A549 treated with Hydrocortisone at 1 μM for 4 hours (cell line): ENCODE measurements around the gene VPREB1. TPM values are rescaled to one million over a fixed set of nuclear protein-coding genes. Genes with fewer than 3 reads are reported as not detected.

Source experiments
- total RNA-seq: library from RNA; stranded (reverse); fragments of 200-300 nt; extraction: Qiagen RNA extraction; gene quantifications from 5 replicates; pipeline ENCODE4 v1.2.3, GENCODE V29; 2022

Gene VPREB1, protein sequence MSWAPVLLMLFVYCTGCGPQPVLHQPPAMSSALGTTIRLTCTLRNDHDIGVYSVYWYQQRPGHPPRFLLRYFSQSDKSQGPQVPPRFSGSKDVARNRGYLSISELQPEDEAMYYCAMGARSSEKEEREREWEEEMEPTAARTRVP
- not detected in 5 replicates for total RNA-seq

DNA sequence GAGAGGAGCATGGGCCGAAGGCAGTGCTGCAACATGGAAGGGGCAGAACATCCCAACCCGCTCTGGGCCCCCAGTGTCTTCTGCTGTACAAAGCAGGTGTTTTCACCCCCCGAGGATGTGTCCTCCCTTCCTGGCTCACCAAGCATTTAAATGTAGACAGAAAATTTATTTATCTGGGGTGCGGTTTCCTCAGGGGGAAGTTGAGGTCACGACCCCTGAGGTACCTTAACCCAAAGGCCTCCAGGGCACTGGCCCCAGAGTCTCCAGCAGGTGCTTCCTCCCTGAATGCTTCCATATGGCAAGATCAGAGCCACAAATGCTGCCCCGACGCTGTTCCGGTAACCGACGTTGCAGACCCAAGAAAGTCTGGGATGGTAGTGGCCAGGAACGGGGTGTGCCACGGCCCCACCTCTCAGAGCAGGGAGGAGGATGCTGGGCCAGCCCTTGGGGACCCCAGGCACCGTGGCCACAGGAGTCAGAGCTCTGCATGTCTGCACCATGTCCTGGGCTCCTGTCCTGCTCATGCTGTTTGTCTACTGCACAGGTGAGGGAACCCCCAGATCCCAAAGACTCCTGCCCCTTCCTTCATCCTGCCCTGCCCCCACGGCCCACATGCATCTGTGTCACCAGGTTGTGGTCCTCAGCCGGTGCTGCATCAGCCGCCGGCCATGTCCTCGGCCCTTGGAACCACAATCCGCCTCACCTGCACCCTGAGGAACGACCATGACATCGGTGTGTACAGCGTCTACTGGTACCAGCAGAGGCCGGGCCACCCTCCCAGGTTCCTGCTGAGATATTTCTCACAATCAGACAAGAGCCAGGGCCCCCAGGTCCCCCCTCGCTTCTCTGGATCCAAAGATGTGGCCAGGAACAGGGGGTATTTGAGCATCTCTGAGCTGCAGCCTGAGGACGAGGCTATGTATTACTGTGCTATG, at the start of gene VPREB1:
Gene VPREB1, plus strand, starts transcription at position 471 of the 935 bp plus-strand sequence. Its CDS starts 28 bp downstream, at position 499.

